A549 (cell line): ENCODE results near the gene SUPT5H. TPM values are rescaled to one million over a fixed set of nuclear protein-coding genes. Genes with fewer than 3 reads are reported as not detected.

Experiments used
- ATAC-seq, 2 experiments: fragments of 200-7000 bp in 1 of 2; fragments of >200 bp in 1 of 2; cut with Nextera tagmentation in 1 of 2; cut with Tn5 transposase in 1 of 2; 3 replicates each; pipeline versions ENCODE4 v1.8.0 to v1.9.1; 2018 to 2020; ENCODE audit warnings: mild to moderate bottlenecking in 1 of 2, moderate library complexity in 1 of 2
- CTCF ChIA-PET: fragments of 300-600 bp; sonication (Branson Sonifier 250); formaldehyde crosslinking; extraction: SDS; loops from one replicate; lab custom pipeline; 2021; ENCODE audit warnings: antibody characterized with exemption, inconsistent platforms; lab: Yijun Ruan, JAX
- POLR2A ChIA-PET: fragments of 350-600 bp; formaldehyde crosslinking; extraction: SDS; loops from one replicate; lab custom pipeline; 2021; ENCODE audit warnings: antibody characterized with exemption, inconsistent platforms; lab: Yijun Ruan, JAX
- DNase-seq, 2 experiments: peaks; one replicate each; pipeline versions ENCODE4 v3.0.0 to v3.0.0-alpha.2; 2011 to 2016; ENCODE audit warnings: low read depth in 1 of 2, low spot score in 1 of 2
- FAIRE-seq: peaks from 2 replicates; lab custom pipeline; 2011; peaks lifted over from hg19 to GRCh38; lab: Jason Lieb, UNC
- H3K27ac ChIP-seq, 2 experiments: fragments of >200 bp; sonication (Bioruptor Twin); formaldehyde crosslinking; 3 replicates each; pipeline ENCODE4 v1.5.1; 2016 to 2017
- H3K4me1 ChIP-seq: fragments of >200 bp; sonication (Bioruptor Twin); formaldehyde crosslinking; 3 replicates; pipeline ENCODE4 v1.6.1; 2016
- H3K4me2 ChIP-seq: fragments of >200 bp; sonication (Bioruptor Twin); formaldehyde crosslinking; 3 replicates; pipeline ENCODE4 v1.6.1; 2016
- H3K4me3 ChIP-seq: fragments of >200 bp; sonication (Bioruptor Twin); formaldehyde crosslinking; 3 replicates; pipeline ENCODE4 v1.5.1; 2016
- H3K9me3 ChIP-seq: fragments of >200 bp; sonication (Bioruptor Twin); formaldehyde crosslinking; 3 replicates; pipeline ENCODE4 v1.6.1; 2016
- CHD2 ChIP-seq: fragments of 150-350 bp; IDR thresholded peaks from 2 replicates; pipeline ENCODE4 v1.6.1; 2014; ENCODE audit warnings: low read length; ENCODE audit not compliant: partially characterized antibody
- ESRRA ChIP-seq: fragments of 150-350 bp; IDR thresholded peaks from 2 replicates; pipeline ENCODE4 v1.6.1; 2014; ENCODE audit warnings: mild to moderate bottlenecking, low read length, borderline replicate concordance
- POLR2AphosphoS2 ChIP-seq: conservative IDR thresholded peaks from 2 replicates; pipeline ENCODE4 v1.6.1; 2012; ENCODE audit warnings: low read length, improper control_type of control experiment, inconsistent platforms
- RCOR1 ChIP-seq: fragments of 150-350 bp; IDR thresholded peaks from 2 replicates; pipeline ENCODE4 v1.6.1; 2014; ENCODE audit warnings: antibody characterized with exemption, low read length, low read depth
- WGBS: methylation state at CpG from one replicate; pipeline ENCODE4 v1.1.6; 2017; ENCODE audit errors: missing lambda C conversion rate; 5-methylcytosine and 5-hydroxymethylcytosine counted together
- polyA plus RNA-seq, 4 experiments: library from polyadenylated mRNA; depleted of rRNA in 3 of 4; stranded (reverse); fragments of >200 nt; fragmentation: RNase III in 1 of 4; extraction: RNeasy Plus Mini Kit Qiagen cat#74134 plus additional on column Dnase treatment in 1 of 4; gene quantifications; 2 replicates in 3 of 4; 3 replicates in 1 of 4; pipeline ENCODE4 v1.2.3, GENCODE V29; 2011 to 2017
- small RNA-seq, 6 experiments: library from RNA; depleted of rRNA; stranded (forward); fragments of <200 nt; gene quantifications; one replicate each; pipeline ENCODE3, GENCODE V24; 2012
- TF ChIP-seq, protein P1 (sequence below): fragments of 450-650 bp; IDR thresholded peaks from 2 replicates; pipeline ENCODE4 v1.6.1; 2014; ENCODE audit warnings: antibody characterized with exemption
- TF ChIP-seq, protein P2 (sequence below): fragments of >200 bp; sonication (Bioruptor Twin); formaldehyde crosslinking; IDR thresholded peaks from 2 replicates; pipeline ENCODE4 v1.6.1; 2016
- TF ChIP-seq, protein P3 (sequence below): fragments of 200-600 bp; sonication (generic); IDR thresholded peaks from 2 replicates; pipeline ENCODE4 v1.6.1; 2016; ENCODE audit warnings: antibody characterized with exemption, mild to moderate bottlenecking, moderate library complexity

The SUPT5H gene
- polyA plus RNA-seq, 2 of the 4 experiments (the other 2 are of a cell fraction): 186 to 222 TPM

DNA sequence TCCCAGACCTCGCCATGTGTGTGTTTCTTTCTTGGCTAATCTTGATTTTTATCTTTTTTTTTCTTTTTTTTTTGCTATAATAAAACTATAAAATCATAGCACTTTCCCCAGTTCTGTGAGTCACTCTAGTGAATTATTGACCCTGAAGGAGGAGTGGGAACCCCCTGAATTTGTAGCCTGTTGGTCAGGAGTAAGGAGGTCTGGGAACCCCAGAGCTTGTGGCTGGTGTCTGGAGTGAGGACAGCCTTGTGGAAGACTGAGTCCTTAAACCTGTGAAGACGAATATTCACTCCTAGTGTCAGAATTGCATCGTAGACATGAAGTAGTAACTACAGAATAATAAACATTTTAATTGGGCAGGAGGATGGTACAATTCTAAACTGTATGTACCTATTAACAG, 79.8 kb downstream of the SUPT5H start:
- DNase-seq (no peak), FAIRE-seq (no peak), ATAC-seq (peak in 1 of 2 experiments; percentile 41; a peak in 3 of 6 replicates)
- CTCF ChIA-PET: interaction anchor here (0.6 to 14.2 kb wide), 13 partner anchors 8 to 486 kb away, joined by 3 to 259 read pairs (median 5); partner anchors contain the start of genes DLL3, EID2, EID2B and SELENOV
- POLR2A ChIA-PET: interaction anchor here (1.2 to 1.6 kb wide), 3 partner anchors 45 to 89 kb away, joined by 4 to 6 read pairs (median 5); partner anchors contain the start of genes RPS16, SUPT5H and TIMM50
- no peak overlapping the region for H3K27ac ChIP-seq
- peaks cover 5% of the 10 kb centered on the region; the same call in 2 of the 3 replicates for H3K4me1 ChIP-seq
- H3K4me2 ChIP-seq: no peak overlapping the region
- WGBS: 80% methylated on average over 3 of the region's 3 CpGs
- TF ChIP-seq, protein P1, sequence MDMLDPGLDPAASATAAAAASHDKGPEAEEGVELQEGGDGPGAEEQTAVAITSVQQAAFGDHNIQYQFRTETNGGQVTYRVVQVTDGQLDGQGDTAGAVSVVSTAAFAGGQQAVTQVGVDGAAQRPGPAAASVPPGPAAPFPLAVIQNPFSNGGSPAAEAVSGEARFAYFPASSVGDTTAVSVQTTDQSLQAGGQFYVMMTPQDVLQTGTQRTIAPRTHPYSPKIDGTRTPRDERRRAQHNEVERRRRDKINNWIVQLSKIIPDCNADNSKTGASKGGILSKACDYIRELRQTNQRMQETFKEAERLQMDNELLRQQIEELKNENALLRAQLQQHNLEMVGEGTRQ: no peak
- no peak for TF ChIP-seq CHD2
- no peak for TF ChIP-seq ESRRA
- TF ChIP-seq RCOR1: no peak
- TF ChIP-seq, protein P2, sequence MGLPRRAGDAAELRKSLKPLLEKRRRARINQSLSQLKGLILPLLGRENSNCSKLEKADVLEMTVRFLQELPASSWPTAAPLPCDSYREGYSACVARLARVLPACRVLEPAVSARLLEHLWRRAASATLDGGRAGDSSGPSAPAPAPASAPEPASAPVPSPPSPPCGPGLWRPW: no peak
- TF ChIP-seq, protein P3, sequence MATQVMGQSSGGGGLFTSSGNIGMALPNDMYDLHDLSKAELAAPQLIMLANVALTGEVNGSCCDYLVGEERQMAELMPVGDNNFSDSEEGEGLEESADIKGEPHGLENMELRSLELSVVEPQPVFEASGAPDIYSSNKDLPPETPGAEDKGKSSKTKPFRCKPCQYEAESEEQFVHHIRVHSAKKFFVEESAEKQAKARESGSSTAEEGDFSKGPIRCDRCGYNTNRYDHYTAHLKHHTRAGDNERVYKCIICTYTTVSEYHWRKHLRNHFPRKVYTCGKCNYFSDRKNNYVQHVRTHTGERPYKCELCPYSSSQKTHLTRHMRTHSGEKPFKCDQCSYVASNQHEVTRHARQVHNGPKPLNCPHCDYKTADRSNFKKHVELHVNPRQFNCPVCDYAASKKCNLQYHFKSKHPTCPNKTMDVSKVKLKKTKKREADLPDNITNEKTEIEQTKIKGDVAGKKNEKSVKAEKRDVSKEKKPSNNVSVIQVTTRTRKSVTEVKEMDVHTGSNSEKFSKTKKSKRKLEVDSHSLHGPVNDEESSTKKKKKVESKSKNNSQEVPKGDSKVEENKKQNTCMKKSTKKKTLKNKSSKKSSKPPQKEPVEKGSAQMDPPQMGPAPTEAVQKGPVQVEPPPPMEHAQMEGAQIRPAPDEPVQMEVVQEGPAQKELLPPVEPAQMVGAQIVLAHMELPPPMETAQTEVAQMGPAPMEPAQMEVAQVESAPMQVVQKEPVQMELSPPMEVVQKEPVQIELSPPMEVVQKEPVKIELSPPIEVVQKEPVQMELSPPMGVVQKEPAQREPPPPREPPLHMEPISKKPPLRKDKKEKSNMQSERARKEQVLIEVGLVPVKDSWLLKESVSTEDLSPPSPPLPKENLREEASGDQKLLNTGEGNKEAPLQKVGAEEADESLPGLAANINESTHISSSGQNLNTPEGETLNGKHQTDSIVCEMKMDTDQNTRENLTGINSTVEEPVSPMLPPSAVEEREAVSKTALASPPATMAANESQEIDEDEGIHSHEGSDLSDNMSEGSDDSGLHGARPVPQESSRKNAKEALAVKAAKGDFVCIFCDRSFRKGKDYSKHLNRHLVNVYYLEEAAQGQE: no peak
- no peak for TF ChIP-seq POLR2AphosphoS2
- H3K9me3 ChIP-seq: no peaks in the 10 kb centered on the region
- no peak overlapping the region for H3K4me3 ChIP-seq

Small RNAs within 50 kb of the gene (small RNA-seq; reads per million reads assigned to genes)
- gene MIR4530: 0 to 0.04 (median 0) reads per million in 6 experiments

Other genes starting within 250 kb of the SUPT5H start
- gene NCCRP1, start 248.6 kb upstream of the SUPT5H start, polyA plus RNA-seq (2011; rRNA removed): 0.90 and 1.1 TPM in 2 replicates
- gene NCCRP1, start 248.6 kb upstream of the SUPT5H start, polyA plus RNA-seq (2017; fragmentation: RNase III; extraction: RNeasy Plus Mini Kit Qiagen cat#74134 plus additional on column Dnase treatment): 0.71 to 1.1 TPM (median 0.99 TPM) in 3 replicates
- gene SYCN, start 241.3 kb upstream of the SUPT5H start, polyA plus RNA-seq (2011; rRNA removed): not detected in 2 replicates
- gene SYCN, start 241.3 kb upstream of the SUPT5H start, polyA plus RNA-seq (2017; fragmentation: RNase III; extraction: RNeasy Plus Mini Kit Qiagen cat#74134 plus additional on column Dnase treatment): not detected in 3 replicates
- gene IFNL3, start 200.6 kb upstream of the SUPT5H start, polyA plus RNA-seq (2011; rRNA removed): not detected in 2 replicates
- gene IFNL3, start 200.6 kb upstream of the SUPT5H start, polyA plus RNA-seq (2017; fragmentation: RNase III; extraction: RNeasy Plus Mini Kit Qiagen cat#74134 plus additional on column Dnase treatment): not detected in 3 replicates
- not detected in 2 replicates for gene IFNL4, start 196.7 kb upstream of the SUPT5H start, polyA plus RNA-seq (2011; rRNA removed)
- gene IFNL4, start 196.7 kb upstream of the SUPT5H start, polyA plus RNA-seq (2017; fragmentation: RNase III; extraction: RNeasy Plus Mini Kit Qiagen cat#74134 plus additional on column Dnase treatment): not detected in 3 replicates
- gene IFNL2, start 177.2 kb upstream of the SUPT5H start, polyA plus RNA-seq (2011; rRNA removed): not detected in 2 replicates
- gene IFNL2, start 177.2 kb upstream of the SUPT5H start, polyA plus RNA-seq (2017; fragmentation: RNase III; extraction: RNeasy Plus Mini Kit Qiagen cat#74134 plus additional on column Dnase treatment): not detected in 3 replicates
- not detected in 2 replicates for gene IFNL1, start 149.2 kb upstream of the SUPT5H start, polyA plus RNA-seq (2011; rRNA removed)
- gene IFNL1, start 149.2 kb upstream of the SUPT5H start, polyA plus RNA-seq (2017; fragmentation: RNase III; extraction: RNeasy Plus Mini Kit Qiagen cat#74134 plus additional on column Dnase treatment): not detected in 3 replicates
- gene LRFN1, start 124.7 kb upstream of the SUPT5H start, polyA plus RNA-seq (2011; rRNA removed): 1.1 and 1.6 TPM in 2 replicates
- gene LRFN1, start 124.7 kb upstream of the SUPT5H start, polyA plus RNA-seq (2017; fragmentation: RNase III; extraction: RNeasy Plus Mini Kit Qiagen cat#74134 plus additional on column Dnase treatment): 7.9 to 9.1 TPM (median 8.7 TPM) in 3 replicates
- 0.37 TPM in 1 of 2 replicates, not detected in the other for gene GMFG, start 109.5 kb upstream of the SUPT5H start, polyA plus RNA-seq (2011; rRNA removed)
- gene GMFG, start 109.5 kb upstream of the SUPT5H start, polyA plus RNA-seq (2017; fragmentation: RNase III; extraction: RNeasy Plus Mini Kit Qiagen cat#74134 plus additional on column Dnase treatment): 0.47 TPM in 1 of 3 replicates, not detected in the others
- gene SAMD4B, start 103.2 kb upstream of the SUPT5H start, polyA plus RNA-seq (2011; rRNA removed): 82.1 and 101 TPM in 2 replicates
- gene SAMD4B, start 103.2 kb upstream of the SUPT5H start, polyA plus RNA-seq (2017; fragmentation: RNase III; extraction: RNeasy Plus Mini Kit Qiagen cat#74134 plus additional on column Dnase treatment): 113 to 118 TPM (median 116 TPM) in 3 replicates
- 73.0 and 103 TPM in 2 replicates for gene PAF1, start 54.5 kb upstream of the SUPT5H start, polyA plus RNA-seq (2011; rRNA removed)
- 89.4 to 110 TPM (median 108 TPM) in 3 replicates for gene PAF1, start 54.5 kb upstream of the SUPT5H start, polyA plus RNA-seq (2017; fragmentation: RNase III; extraction: RNeasy Plus Mini Kit Qiagen cat#74134 plus additional on column Dnase treatment)
- gene MED29, start 54.2 kb upstream of the SUPT5H start, polyA plus RNA-seq (2011; rRNA removed): 55.7 and 57.5 TPM in 2 replicates
- gene MED29, start 54.2 kb upstream of the SUPT5H start, polyA plus RNA-seq (2017; fragmentation: RNase III; extraction: RNeasy Plus Mini Kit Qiagen cat#74134 plus additional on column Dnase treatment): 47.7 to 50.7 TPM (median 48.7 TPM) in 3 replicates
- gene ZFP36, start 38.7 kb upstream of the SUPT5H start, polyA plus RNA-seq (2011; rRNA removed): 29.1 and 35.6 TPM in 2 replicates
- gene ZFP36, start 38.7 kb upstream of the SUPT5H start, polyA plus RNA-seq (2017; fragmentation: RNase III; extraction: RNeasy Plus Mini Kit Qiagen cat#74134 plus additional on column Dnase treatment): 16.5 to 22.1 TPM (median 18.3 TPM) in 3 replicates
- gene PLEKHG2, start 32.9 kb upstream of the SUPT5H start, polyA plus RNA-seq (2011; rRNA removed): 21.6 and 35.1 TPM in 2 replicates
- gene PLEKHG2, start 32.9 kb upstream of the SUPT5H start, polyA plus RNA-seq (2017; fragmentation: RNase III; extraction: RNeasy Plus Mini Kit Qiagen cat#74134 plus additional on column Dnase treatment): 32.2 to 41.7 TPM (median 39.1 TPM) in 3 replicates
- 4,855 and 5,722 TPM in 2 replicates for gene RPS16, start 9.6 kb upstream of the SUPT5H start, polyA plus RNA-seq (2011; rRNA removed)
- gene RPS16, start 9.6 kb upstream of the SUPT5H start, polyA plus RNA-seq (2017; fragmentation: RNase III; extraction: RNeasy Plus Mini Kit Qiagen cat#74134 plus additional on column Dnase treatment): 4,280 to 4,348 TPM (median 4,297 TPM) in 3 replicates
- 234 and 246 TPM in 2 replicates for gene TIMM50, start 35.3 kb downstream of the SUPT5H start, polyA plus RNA-seq (2011; rRNA removed)
- 196 to 206 TPM (median 204 TPM) in 3 replicates for gene TIMM50, start 35.3 kb downstream of the SUPT5H start, polyA plus RNA-seq (2017; fragmentation: RNase III; extraction: RNeasy Plus Mini Kit Qiagen cat#74134 plus additional on column Dnase treatment)
- gene DLL3, start 53.4 kb downstream of the SUPT5H start, polyA plus RNA-seq (2011; rRNA removed): 6.8 and 8.3 TPM in 2 replicates
- gene DLL3, start 53.4 kb downstream of the SUPT5H start, polyA plus RNA-seq (2017; fragmentation: RNase III; extraction: RNeasy Plus Mini Kit Qiagen cat#74134 plus additional on column Dnase treatment): 6.7 TPM in 3 replicates
- not detected in 2 replicates for gene SELENOV, start 69.6 kb downstream of the SUPT5H start, polyA plus RNA-seq (2011; rRNA removed)
- not detected in 3 replicates for gene SELENOV, start 69.6 kb downstream of the SUPT5H start, polyA plus RNA-seq (2017; fragmentation: RNase III; extraction: RNeasy Plus Mini Kit Qiagen cat#74134 plus additional on column Dnase treatment)
- gene EID2B, start 87.3 kb downstream of the SUPT5H start, polyA plus RNA-seq (2011; rRNA removed): 9.4 and 10.9 TPM in 2 replicates
- gene EID2B, start 87.3 kb downstream of the SUPT5H start, polyA plus RNA-seq (2017; fragmentation: RNase III; extraction: RNeasy Plus Mini Kit Qiagen cat#74134 plus additional on column Dnase treatment): 9.2 to 10.1 TPM (median 9.3 TPM) in 3 replicates
- gene EID2, start 94.6 kb downstream of the SUPT5H start, polyA plus RNA-seq (2011; rRNA removed): 23.2 and 26.1 TPM in 2 replicates
- gene EID2, start 94.6 kb downstream of the SUPT5H start, polyA plus RNA-seq (2017; fragmentation: RNase III; extraction: RNeasy Plus Mini Kit Qiagen cat#74134 plus additional on column Dnase treatment): 49.2 to 53.0 TPM (median 52.9 TPM) in 3 replicates
- gene LGALS13, start 156.9 kb downstream of the SUPT5H start, polyA plus RNA-seq (2011; rRNA removed): not detected in 2 replicates
- not detected in 3 replicates for gene LGALS13, start 156.9 kb downstream of the SUPT5H start, polyA plus RNA-seq (2017; fragmentation: RNase III; extraction: RNeasy Plus Mini Kit Qiagen cat#74134 plus additional on column Dnase treatment)
- gene LGALS16, start 210.3 kb downstream of the SUPT5H start, polyA plus RNA-seq (2011; rRNA removed): not detected in 2 replicates
- gene LGALS16, start 210.3 kb downstream of the SUPT5H start, polyA plus RNA-seq (2017; fragmentation: RNase III; extraction: RNeasy Plus Mini Kit Qiagen cat#74134 plus additional on column Dnase treatment): not detected in 3 replicates